Vagina (tissue), 2 donors: ENCODE results near the gene LAIR2.

ENCODE experiments used
- POLR2AphosphoS5 ChIP-seq, 2 donors: sonication (generic); formaldehyde crosslinking; IDR thresholded peaks; one replicate each; pipeline ENCODE4 v1.9.0; 2017; ENCODE audit warnings: antibody characterized with exemption in 2 of 2, mild to moderate bottlenecking in 2 of 2, low read depth in 1 of 2; ENCODE audit not compliant: insufficient read depth in 1 of 2
- TF ChIP-seq, protein P1 (sequence below), 3 experiments: fragments of 450-650 bp in 2 of 3; fragments of 200-600 bp in 1 of 3; sonication (generic) in 1 of 3; IDR thresholded peaks; one replicate each; pipeline ENCODE4 v1.5.1; 2017 to 2019; ENCODE audit warnings: antibody characterized with exemption in 3 of 3, mild to moderate bottlenecking in 2 of 3, moderate library complexity in 2 of 3

DNA sequence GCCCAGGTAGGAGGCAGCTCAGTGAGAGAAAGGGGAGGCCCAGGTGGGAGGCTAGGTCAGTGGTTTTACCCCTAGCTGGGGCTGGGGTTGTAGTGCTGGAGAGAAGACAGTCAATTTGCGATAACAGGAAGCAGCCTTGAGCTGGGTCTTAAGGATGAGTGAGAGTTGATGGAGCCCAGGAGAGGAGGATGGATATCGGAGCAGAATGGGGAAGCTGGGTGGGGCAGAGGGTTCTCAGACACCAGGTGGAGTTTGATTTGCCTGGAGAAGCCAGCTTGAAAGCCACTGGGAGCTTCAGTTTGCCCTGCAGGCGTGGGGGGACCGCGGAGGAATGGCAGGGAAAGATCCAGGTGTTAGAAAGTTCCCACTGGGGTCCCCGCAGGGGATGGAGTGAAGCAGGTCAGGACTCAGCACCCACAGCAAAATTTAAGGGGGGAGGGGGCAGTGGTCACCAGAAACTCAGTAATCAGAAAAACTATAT is 28.7 kb upstream of the LAIR2 start:
- TF ChIP-seq, protein P1, sequence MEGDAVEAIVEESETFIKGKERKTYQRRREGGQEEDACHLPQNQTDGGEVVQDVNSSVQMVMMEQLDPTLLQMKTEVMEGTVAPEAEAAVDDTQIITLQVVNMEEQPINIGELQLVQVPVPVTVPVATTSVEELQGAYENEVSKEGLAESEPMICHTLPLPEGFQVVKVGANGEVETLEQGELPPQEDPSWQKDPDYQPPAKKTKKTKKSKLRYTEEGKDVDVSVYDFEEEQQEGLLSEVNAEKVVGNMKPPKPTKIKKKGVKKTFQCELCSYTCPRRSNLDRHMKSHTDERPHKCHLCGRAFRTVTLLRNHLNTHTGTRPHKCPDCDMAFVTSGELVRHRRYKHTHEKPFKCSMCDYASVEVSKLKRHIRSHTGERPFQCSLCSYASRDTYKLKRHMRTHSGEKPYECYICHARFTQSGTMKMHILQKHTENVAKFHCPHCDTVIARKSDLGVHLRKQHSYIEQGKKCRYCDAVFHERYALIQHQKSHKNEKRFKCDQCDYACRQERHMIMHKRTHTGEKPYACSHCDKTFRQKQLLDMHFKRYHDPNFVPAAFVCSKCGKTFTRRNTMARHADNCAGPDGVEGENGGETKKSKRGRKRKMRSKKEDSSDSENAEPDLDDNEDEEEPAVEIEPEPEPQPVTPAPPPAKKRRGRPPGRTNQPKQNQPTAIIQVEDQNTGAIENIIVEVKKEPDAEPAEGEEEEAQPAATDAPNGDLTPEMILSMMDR (IDR thresholded peaks at IDR 0.05): no peak
- TF ChIP-seq POLR2AphosphoS5 (IDR thresholded peaks at IDR 0.05; ENCODE audit: insufficient read depth in 1 of 2, low read depth in 1 of 2): no peak
